ENCODE results near the gene FMR1NB. TPM values are rescaled to one million over a fixed set of nuclear protein-coding genes. Genes with fewer than 3 reads are reported as not detected.

The FMR1NB gene
- total RNA-seq (2022) (not detected in 2 replicates), Bru-seq, nascent RNA (percentile 4 among the genes with signal in this experiment), BruChase-seq, experiment 1, labeled RNA remaining after a 2-hour chase (percentile 13 among the genes with signal in this experiment), BruChase-seq, experiment 2, labeled RNA remaining after a 6-hour chase (percentile 12 among the genes with signal in this experiment)
- long read RNA-seq: 0 reads

GRCh38 chrX:147981038-147981752 lies at the start of gene FMR1NB:
TSS of gene FMR1NB (plus strand) at chrX:147981337. CDS start at chrX:147981403, 66 bp downstream.
- Mint-ChIP-seq H3K4me3 (ENCODE audit: unreplicated experiment) (no peak within 1 kb of the TSS), H3K4me1 (ENCODE audit: low read depth, unreplicated experiment) (no peaks in the 10 kb centered on the region), H3K27me3 (ENCODE audit: insufficient read depth, unreplicated experiment) (no peaks in the 10 kb centered on the region), H3K36me3 (ENCODE audit: insufficient read depth, unreplicated experiment) (no peaks in the 10 kb centered on the region), H3K27ac (ENCODE audit: unreplicated experiment) (no peak within 1 kb of the TSS), H3K9me3 (ENCODE audit: unreplicated experiment) (no peaks in the 10 kb centered on the region)
- intact Hi-C loops (cut with micrococcal nuclease; ENCODE audit: unreplicated experiment): no loop called here
- TF ChIP-seq CTCF (IDR thresholded peaks at IDR 0.05; ENCODE audit: insufficient read depth in 1 of 2, low read depth in 1 of 2, low read length in 1 of 2, severe bottlenecking in 1 of 2, unreplicated experiment in 1 of 2): no peak
- POLR2A ChIA-PET: no interaction called here
- no peak within 1 kb of the TSS for H3K4me3 ChIP-seq (ENCODE audit: low read depth, low read length)
- no TSS peak for BruUV-seq (replicated peaks)
- H3K9me3 ChIP-seq: no peaks in the 10 kb centered on the region
- no peaks in the 10 kb centered on the region for H3K27me3 ChIP-seq (replicated peaks; ENCODE audit: control insufficient read depth, insufficient read depth, low read length)
- no peak for DNase-seq
- no peaks in the 10 kb centered on the region for H3K36me3 ChIP-seq (ENCODE audit: control insufficient read depth, insufficient read depth, low read length)
- no peaks in the 10 kb centered on the region for H3K4me1 ChIP-seq
- CTCF ChIA-PET: no interaction called here

- intact Hi-C loops (cut with micrococcal nuclease; ENCODE audit: unreplicated experiment): no loop called here
- ChIA-PET CTCF (no interaction called here), POLR2A (interaction anchor here (0.5 kb wide), 1 partner anchor 22 kb away, joined by 3 read pairs; the partner anchor contains the start of gene FMR1)
- no peaks in the 10 kb centered on the region for H3K27me3 Mint-ChIP-seq (ENCODE audit: insufficient read depth, unreplicated experiment)
- peak overlapping the region; percentile 64 for H3K27ac Mint-ChIP-seq (ENCODE audit: unreplicated experiment)
- TF ChIP-seq CTCF (IDR thresholded peaks at IDR 0.05; ENCODE audit: insufficient read depth in 1 of 2, low read depth in 1 of 2, low read length in 1 of 2, severe bottlenecking in 1 of 2, unreplicated experiment in 1 of 2): no peak
- no peaks in the 10 kb centered on the region for H3K9me3 Mint-ChIP-seq (ENCODE audit: unreplicated experiment)
- no peaks in the 10 kb centered on the region for H3K9me3 ChIP-seq
- peaks cover 35% of the 10 kb centered on the region for H3K36me3 Mint-ChIP-seq (ENCODE audit: insufficient read depth, unreplicated experiment)
- no peak overlapping the region for H3K4me3 Mint-ChIP-seq (ENCODE audit: unreplicated experiment)
- DNase-seq: no peak
- no peak overlapping the region for H3K4me3 ChIP-seq (ENCODE audit: low read depth, low read length)
- no peaks in the 10 kb centered on the region; the same call in 1 of the 2 replicates for H3K36me3 ChIP-seq (ENCODE audit: control insufficient read depth, insufficient read depth, low read length)
- H3K4me1 Mint-ChIP-seq (ENCODE audit: low read depth, unreplicated experiment): no peaks in the 10 kb centered on the region
- no TSS peak for BruUV-seq (replicated peaks)
- no peaks in the 10 kb centered on the region for H3K27me3 ChIP-seq (replicated peaks; ENCODE audit: control insufficient read depth, insufficient read depth, low read length)
- H3K4me1 ChIP-seq: no peaks in the 10 kb centered on the region
Observed at GRCh38 chrX:147933815-147934214, 47.3 kb upstream of the FMR1NB start.

- CTCF ChIA-PET: no interaction called here
- no peaks in the 10 kb centered on the region for H3K36me3 ChIP-seq (ENCODE audit: control insufficient read depth, insufficient read depth, low read length)
- no peaks in the 10 kb centered on the region for H3K27me3 ChIP-seq (replicated peaks; ENCODE audit: control insufficient read depth, insufficient read depth, low read length)
- H3K4me3 ChIP-seq (ENCODE audit: low read depth, low read length): no peak overlapping the region
- Mint-ChIP-seq H3K36me3 (ENCODE audit: insufficient read depth, unreplicated experiment) (peaks cover 41% of the 10 kb centered on the region), H3K4me3 (ENCODE audit: unreplicated experiment) (no peak overlapping the region), H3K9me3 (ENCODE audit: unreplicated experiment) (no peaks in the 10 kb centered on the region), H3K4me1 (ENCODE audit: low read depth, unreplicated experiment) (no peaks in the 10 kb centered on the region), H3K27me3 (ENCODE audit: insufficient read depth, unreplicated experiment) (no peaks in the 10 kb centered on the region), H3K27ac (ENCODE audit: unreplicated experiment) (no peak overlapping the region)
- BruUV-seq (replicated peaks): no TSS peak
- no peak for TF ChIP-seq CTCF (IDR thresholded peaks at IDR 0.05; ENCODE audit: insufficient read depth in 1 of 2, low read depth in 1 of 2, low read length in 1 of 2, severe bottlenecking in 1 of 2, unreplicated experiment in 1 of 2)
- DNase-seq: no peak
- no peaks in the 10 kb centered on the region for H3K4me1 ChIP-seq
- POLR2A ChIA-PET: no interaction called here
- no peaks in the 10 kb centered on the region for H3K9me3 ChIP-seq
- intact Hi-C loops (cut with micrococcal nuclease; ENCODE audit: unreplicated experiment): no loop called here
Observed at GRCh38 chrX:147935156-147935758, 45.9 kb upstream of the FMR1NB start.
